Activated CD4-positive, alpha-beta T cell treated with anti-CD3 and anti-CD28 coated beads, Interleukin-2, amount 50 U/mL, for 4 hours (primary cell): ENCODE results near the gene MESD.

Source experiments
- DNase-seq, 2 experiments: peaks; one replicate each; pipeline ENCODE4 v3.0.0-alpha.2; 2020

Gene MESD

DNA sequence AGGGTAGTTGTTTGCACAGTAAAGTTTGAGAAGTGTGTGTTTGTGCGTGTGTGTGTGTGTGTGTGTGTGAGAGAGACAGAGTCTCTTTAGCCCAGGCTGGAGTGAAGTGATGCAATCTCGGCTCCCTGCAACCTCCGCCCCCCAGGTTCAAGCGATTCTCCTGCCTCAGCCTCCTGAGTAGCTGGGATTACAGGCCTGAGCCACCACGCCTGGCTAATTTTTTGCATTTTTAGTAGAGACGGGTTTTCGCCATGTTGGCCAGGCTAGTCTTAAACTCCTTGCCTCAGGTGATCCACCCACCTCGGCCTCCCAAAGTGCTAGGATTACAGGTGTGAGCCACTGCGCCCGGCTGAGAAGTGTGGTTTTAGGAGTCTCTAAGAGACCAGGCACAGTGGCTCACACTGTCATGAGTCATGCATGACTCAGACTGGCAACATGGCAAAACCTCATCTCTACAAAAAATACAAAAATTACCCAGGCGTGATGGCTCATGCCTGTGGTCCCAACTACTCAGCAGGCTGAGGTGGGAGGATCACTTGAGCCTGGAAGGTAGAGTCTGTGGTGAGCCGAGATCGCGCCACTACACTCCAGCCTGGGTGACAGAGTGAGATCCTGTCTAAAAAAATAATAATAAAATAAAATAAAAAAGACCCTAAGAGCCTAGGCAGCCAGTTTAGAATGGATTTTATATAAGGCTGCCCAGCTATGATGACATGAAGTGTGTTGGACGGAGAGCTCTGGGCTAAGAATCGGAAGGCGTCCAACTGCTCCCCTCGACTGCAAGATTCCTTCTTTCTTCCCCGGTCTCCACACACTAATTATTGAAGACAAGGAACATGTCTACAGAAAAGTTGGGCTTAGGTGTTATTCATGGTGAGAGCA is 33.8 kb downstream of the MESD start:
- DNase-seq, result peak; percentile 20 to 24

DNA sequence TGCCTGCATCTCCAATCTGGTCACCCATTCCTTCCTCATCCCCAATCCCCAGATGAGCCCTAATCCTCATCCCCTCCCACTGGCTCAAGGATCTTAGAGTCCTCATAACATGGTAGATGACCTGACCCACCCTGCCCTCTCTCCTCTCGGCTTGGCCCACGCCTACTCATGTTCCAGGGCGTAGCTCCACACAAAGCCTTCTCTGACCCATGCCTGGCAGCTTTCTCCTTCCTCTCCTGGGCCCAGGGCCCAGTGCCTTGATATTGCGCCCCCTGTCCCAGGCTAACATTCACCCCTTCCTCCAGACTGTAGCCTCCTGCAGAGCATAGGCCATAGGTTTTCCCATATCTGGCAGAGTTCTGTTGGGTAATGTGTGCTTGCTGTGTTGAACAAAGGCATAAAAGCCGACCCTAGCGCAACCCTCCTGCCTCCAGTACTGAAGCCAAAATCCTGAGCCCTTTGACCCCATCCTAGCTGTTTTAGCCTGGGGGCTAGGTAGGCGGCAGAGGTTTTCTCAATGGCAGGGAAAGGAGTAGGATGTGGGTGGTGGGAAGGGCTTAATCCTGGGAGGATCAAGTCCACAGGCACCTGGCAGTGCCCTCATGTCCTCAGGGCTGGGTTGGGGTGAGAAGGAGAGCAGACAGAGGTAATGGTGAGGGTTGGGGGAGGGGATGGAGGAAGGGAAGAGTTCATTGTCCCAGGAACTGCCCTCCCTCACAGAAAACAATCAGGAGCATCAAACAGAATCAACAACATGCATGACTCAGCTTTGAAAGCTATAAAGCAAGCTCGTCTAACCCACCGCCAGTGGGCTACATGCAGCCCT is 35.5 kb downstream of the MESD start:
- no peak for DNase-seq

DNA sequence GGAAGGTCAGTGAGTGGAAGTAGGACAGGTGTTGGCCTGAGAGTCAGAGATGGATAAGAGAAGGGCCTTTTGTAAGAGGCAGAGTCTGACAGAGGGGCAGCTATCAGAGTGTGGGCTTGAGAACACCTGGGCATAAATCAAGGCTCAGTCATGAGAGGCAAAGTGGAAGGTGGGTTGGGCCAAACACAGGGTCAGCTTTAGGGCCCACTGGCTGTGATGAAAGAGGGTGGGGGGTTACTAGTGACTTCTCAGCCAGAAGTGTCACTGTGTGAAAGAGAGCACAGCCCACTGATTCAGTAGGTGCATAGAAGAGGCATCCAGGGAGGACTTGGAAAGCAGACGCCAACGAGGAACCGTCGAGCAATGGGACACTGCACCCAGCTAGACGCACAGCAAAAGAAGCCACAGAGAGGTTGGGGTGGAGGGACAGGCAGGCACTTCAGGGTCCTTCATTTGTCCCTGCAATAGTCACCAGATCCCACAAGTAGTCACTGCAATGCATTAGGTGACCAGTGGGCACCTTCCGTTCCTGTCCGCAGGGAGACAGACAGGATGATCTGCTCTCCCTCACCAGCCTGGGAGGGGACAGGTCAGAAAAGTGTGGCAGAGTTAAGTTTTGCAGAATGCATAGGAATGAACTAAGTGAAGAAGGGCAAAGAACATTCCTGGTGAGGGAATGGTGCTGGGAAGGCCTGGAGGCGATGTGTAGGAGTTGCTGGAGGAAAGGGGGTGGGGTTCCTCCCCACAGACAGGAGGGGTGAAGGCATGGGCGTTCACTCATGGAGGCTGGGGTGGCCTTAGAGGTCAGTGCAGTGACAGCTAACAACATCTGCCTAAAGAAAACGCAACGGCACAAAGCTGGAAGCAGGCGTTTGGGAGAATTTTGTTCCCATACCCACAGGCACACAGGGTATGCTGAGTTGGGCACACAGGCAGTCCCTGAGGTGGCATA is 36.3 kb downstream of the MESD start:
- DNase-seq, result no peak

DNA sequence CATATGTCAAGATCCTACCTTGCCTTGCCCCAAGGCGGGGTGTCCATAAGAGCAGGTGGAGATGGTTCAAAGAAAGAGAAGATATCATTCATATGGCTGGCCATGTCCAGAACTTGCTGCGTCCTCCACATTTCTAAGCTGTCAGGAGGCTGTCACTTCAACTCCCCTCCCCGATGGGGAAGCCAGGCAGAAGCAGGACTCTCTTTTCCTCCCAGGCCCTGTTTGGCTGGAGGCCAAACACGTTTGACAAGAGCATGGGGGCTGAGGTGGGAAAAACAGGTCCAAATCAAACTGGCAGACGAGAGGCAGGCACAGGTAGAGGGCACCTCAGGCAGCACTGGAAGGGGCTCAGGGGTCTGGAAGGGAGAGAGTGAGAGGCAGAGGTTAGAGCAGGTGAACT is 37.7 kb downstream of the MESD start:
- no peak for DNase-seq

DNA sequence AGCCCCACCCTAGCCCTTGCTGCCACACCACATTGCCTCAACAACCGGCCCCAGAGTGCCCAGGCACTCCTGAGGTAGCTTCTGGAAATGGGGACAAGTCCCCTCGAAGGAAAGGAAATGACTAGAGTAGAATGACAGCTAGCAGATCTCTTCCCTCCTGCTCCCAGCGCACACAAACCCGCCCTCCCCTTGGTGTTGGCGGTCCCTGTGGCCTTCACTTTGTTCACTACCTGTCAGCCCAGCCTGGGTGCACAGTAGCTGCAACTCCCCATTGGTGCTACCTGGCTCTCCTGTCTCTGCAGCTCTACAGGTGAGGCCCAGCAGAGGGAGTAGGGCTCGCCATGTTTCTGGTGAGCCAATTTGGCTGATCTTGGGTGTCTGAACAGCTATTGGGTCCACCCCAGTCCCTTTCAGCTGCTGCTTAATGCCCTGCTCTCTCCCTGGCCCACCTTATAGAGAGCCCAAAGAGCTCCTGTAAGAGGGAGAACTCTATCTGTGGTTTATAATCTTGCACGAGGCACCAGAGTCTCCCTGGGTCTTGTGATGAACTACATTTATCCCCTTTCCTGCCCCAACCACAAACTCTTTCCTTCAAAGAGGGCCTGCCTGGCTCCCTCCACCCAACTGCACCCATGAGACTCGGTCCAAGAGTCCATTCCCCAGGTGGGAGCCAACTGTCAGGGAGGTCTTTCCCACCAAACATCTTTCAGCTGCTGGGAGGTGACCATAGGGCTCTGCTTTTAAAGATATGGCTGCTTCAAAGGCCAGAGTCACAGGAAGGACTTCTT is 39.1 kb downstream of the MESD start:
- DNase-seq, result no peak

DNA sequence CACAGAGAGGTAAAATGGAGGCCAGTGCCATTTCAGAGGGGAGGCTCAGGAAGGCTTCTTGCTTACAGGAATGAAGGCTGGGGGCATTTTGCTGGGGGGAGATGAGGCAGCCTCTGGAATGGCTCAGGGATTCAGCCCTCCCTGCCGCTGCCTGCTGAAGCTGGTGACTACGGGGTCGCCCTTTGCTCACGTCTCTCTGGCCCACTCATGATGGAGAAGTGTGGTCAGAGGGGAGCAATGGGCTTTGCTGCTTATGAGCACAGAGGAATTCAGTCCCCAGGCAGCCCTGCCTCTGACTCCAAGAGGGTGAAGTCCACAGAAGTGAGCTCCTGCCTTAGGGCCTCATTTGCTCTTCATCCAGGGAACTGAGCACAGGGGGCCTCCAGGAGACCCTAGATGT is 39.9 kb downstream of the MESD start:
- no peak for DNase-seq

DNA sequence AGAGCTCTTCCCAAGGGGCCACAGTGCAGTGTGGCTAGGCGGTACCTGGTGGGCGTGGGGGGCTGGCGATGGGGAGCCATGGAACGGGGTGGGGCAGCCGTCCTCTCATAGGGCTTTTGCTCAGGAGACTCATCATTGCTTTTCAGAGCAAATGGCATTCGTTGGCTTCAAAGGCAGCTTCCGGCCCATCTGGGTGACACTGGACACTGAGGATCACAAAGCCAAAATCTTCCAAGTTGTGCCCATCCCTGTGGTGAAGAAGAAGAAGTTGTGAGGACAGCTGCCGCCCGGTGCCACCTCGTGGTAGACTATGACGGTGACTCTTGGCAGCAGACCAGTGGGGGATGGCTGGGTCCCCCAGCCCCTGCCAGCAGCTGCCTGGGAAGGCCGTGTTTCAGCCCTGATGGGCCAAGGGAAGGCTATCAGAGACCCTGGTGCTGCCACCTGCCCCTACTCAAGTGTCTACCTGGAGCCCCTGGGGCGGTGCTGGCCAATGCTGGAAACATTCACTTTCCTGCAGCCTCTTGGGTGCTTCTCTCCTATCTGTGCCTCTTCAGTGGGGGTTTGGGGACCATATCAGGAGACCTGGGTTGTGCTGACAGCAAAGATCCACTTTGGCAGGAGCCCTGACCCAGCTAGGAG is 40.8 kb downstream of the MESD start:
- no peak for DNase-seq

DNA sequence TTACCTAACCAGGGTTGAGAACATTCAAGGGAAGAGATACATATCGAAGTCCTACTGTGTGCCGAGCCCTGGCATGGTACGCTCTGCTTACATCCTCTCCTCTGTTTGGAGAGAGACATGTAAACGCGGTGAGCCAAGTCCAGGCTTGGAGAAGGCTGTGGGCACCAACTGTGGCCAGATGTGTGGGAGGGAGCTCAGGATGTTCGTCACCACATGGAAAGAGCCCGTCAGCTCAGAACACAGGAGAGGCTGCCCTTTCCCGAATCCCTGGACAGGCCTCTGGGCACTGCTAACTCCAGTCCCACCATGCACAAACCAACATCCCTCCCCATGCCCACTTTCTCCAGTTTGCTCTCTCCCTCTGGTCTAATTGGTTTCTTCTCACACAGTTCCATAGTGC is 43.0 kb downstream of the MESD start:
- no peak for DNase-seq

DNA sequence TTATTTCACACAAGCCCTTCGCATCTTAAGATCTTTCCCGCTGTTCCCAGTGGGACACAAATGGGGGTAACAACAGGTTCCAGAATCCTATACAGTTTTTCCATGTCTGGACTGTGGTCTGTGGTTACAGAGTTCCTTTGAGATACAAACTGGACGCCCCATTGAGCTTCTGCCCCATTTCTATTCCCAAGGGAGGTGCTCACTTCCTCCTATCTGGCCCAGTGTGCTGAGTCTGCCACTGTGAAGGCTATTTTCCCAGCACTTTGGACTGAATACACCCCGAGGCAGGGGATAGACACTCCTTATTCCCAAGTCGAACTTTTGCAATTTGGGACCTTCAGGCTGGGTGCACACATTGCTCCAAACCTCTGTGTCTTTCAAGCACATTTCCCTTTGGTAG is 44.0 kb downstream of the MESD start:
- no peak for DNase-seq

DNA sequence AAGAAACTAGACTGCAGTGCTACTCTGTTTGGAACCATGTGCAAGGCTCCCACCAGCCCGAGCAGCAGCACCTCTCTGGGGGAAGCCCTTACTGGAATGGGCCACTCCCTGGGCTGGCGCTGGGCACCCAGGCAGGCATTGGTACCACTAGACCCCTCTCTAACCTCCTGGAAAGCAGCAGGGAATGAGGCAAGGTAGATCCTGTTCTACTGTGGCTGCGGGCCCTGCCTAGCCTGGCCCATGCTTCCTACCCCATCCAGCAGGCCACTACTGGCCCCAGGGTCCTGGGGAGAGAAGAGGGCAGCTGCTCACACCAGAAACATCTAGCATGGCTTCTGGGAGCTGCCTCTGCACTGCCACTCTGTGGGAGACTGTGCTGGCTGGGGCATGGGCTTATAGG is 44.8 kb downstream of the MESD start:
- DNase-seq, result no peak

DNA sequence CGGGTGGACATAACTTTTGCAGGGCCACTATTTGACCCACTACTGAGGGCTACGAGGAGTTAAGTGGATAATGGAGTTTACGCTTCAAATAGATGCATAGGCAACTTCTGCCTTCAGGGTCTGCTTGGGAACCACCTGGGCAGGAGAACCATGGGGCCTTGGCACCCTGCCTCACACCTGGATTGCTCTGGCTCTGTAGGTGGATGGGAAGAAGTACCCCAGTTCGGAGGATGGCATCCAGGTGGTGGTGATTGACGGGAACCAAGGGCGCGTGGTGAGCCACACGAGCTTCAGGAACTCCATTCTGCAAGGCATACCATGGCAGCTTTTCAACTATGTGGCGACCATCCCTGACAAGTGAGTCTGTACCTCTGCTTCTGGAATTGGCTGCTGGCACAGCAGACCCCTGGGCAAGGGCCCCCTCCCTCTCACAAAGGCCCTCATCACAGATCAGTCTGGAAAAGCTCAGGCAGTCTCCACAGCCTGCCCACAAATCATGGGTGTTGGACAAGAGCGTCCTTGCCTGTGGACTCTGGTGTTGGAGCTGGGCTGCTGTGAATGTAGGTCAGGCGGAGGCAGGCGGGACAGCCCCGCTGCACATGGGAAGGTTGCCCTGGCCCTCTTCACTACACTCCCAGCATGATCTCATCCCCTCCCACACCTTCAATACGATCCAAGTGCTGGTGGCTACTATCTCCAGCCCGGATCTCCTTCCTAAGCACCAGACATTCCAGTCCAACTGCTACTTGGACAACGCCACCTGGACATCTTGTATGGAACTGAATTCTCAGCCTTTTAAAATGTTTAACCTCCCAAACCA is 46.7 kb downstream of the MESD start:
- no peak for DNase-seq

DNA sequence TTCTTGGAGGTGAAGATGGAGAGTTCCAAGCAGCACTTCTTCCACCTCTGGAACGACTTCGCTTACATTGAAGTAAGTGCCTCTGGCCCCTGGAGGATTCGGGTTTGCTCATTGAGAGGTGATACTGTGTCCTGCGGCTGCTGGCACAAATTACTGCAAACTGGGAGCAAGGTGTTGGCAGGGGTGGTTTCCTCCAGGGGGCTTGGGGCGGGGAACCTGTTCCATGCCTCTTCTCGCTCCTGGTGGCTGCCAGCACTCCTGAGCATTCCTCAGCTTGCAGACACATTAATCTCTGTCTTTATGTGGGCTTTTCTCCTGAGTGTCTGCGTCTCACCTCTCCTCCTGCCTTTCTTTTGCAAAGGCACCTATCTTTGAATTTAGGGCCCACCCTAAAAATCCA is 47.4 kb downstream of the MESD start:
- no peak for DNase-seq

DNA sequence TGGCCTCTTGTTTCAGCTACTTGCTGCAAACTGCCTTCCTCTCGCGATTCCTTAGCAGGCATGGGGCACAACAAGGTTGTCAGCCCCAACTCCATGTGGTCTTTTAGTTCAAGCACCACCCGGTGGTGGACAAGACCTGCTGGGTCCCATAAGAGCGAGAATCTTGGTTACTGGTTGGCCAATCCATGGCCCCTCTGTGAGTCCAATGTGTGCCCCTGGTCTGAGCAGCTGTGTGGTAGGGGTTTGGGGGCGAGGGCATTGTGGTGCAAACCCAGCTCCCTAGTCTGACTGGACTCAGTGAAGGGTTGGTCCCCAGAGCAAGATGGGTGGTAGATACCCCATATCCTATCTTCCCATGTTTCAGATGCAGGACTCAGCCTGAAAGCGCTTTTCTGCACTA is 48.8 kb downstream of the MESD start:
- DNase-seq, result no peak

DNA sequence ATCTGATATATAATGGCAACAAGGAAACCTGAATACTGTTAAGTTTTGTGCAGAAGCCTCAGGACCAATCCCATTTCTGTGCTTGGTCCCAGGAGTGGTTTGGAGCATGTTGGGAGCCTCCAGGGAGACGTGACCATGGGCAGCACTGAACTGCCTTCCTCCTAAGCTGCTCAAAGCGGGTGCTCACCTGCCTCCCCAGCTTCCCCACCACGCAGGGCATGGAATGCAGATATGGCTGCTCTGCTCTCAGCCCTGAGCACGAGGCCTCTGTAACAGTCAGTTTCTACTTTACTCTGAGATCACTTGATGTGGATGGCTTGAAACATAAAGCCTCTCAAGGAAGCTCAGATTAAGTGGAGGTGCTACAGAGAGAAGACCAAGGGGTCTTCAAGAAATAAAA is 49.3 kb downstream of the MESD start:
- no peak for DNase-seq

DNA sequence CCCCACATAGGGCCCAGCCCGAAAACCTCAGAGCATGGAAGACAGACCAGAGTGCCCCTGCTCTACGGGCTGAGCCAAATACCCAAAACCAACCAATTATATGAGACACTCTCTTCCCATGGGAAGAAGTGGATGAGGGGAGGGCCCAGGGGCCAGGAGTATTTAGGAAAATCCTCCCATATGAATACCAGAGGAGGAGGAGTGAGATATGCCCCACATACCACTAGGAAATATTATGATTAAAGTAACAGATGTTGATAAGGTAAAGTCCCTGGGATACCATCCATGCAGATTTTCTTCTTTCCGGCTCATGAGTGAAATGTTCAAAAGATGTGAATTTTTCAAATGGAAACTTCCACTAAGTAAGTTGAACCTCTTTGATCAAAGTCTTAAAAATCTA is 50.4 kb downstream of the MESD start:
- no peak for DNase-seq

DNA sequence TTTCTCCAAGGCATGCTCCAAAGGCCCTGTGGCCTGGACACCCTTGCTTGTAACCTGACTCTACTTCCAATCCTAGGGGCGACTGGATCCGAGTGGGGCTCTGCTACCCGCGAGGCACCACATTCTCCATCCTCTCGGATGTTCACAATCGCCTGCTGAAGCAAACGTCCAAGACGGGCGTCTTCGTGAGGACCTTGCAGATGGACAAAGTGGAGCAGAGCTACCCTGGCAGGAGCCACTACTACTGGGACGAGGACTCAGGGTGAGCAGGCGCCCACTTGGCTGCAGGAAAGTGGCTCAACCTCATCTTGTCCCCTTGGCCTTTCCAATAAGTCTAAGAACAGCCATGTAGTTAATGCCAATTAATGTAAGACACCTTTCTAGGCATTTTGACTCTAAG is 51.9 kb downstream of the MESD start:
- DNase-seq, result no peak

DNA sequence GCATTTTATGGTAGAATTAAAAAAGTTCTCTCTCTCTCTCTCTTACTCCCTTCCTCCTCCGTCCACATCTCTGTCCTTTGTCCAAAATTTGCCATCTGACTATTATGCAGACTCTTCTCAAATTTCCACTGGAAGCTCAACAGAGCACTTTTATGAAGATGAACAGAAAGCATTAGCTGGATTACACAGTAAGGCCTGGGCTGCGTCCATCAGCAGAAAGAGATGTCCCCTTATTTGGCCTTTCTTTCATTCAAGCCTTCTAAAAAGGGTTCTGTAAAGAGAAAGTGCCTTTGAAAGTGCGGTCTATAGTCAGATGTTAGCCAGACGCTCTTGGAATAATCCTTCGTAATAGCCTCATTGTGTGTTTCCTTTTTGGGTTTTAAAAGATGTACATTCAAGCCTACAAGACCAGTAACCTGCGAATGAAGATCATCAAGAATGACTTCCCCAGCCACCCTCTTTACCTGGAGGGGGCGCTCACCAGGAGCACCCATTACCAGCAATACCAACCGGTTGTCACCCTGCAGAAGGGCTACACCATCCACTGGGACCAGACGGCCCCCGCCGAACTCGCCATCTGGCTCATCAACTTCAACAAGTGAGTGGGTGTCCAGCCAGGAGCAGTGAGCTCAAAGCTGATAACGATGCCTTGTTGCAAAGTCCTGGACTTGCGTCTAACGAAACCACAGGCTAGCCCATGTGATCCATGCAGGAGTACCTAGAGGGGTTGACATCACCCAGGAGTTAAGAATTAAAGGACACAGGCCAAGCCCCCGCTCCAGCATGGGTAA is 53.1 kb downstream of the MESD start:
- no peak for DNase-seq

DNA sequence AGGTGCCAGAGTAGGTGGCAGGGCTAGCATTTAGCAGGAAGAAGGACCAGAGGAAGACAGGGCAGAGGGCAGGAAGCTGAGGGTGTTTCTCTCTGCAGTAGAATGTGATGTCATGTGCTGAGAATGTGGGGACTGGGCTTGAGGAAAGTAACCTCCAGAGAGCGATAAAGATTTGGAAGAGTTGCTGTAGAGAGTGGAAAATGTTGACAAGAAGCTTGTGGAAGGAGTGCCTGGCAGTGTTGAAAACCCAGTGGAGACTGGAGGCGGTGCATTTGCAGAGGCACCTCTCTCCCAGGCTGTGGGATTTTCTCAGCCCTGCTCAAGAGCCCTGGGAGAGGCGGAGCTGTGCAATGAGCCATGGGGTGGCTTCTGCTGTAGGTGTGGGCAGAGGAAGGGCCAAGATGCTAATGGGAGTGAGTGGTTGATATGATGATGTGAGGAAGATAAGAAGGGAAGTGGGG is 54.8 kb downstream of the MESD start:
- no peak for DNase-seq

DNA sequence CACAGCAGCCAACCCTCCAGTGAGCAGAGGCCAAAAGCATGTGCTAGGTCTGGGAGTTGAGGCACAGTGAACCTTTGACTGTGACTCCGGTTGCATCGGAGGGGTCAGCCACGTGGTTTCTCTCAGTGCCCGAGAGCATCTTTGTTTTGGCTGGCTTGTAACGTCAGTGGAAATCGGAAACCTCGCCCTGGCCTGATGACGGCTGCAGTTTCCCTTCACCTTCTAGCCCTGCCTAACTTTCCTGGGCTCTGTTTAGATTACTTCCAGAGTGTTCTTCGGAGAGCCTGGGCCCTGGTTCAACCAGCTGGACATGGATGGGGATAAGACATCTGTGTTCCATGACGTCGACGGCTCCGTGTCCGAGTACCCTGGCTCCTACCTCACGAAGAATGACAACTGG is 56.6 kb downstream of the MESD start:
- no peak for DNase-seq

DNA sequence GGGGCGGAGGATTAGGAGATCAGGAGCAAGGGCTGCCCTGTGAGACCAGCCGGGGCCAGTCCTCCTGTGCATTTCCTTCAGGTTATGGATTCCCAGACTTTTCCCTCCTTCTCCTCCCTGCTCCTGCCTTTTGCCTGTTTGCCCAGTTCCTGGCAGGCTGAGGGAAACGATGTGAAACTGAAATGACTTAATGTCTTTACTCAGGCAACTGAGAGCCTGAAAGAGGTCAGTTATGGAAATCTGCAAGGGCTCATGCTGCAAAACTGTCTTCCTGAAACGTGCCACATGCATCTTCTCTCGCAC is 57.2 kb downstream of the MESD start:
- DNase-seq, result no peak
